ENCODE measurements around the gene HOXD9. TPM values are rescaled to one million over a fixed set of nuclear protein-coding genes. Genes with fewer than 3 reads are reported as not detected.
A peak's percentile ranks its signal among the peaks of the same experiment; 100 is the strongest.

HOXD9 gene
- total RNA-seq, 1 donor: 0.36 TPM

DNA sequence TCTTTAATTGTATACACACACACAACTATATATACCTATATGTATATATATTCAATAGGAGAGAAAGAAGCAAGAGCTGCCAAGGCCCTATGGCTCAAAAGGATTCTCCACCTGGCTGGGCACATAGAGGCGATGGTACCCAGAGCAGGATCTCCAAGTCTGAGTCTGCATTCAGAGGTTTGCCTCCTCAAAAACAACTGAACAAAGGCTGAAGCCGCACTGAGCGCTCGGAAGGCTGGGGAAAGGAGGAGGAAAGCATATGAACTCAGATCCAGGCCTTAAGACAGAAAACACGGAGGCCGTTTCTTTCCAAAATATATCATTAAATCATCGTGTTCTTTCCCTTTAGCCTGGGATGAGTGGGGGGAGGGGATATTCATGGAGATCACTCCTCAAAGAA lies 19.3 kb upstream of the HOXD9 start:
- Histone ChIP-seq H3K9me3 (ENCODE audit: low read depth, low read length) (no peaks in the 10 kb centered on the region), H4K20me1 (ENCODE audit: insufficient read depth, low read length) (peaks cover 3% of the 10 kb centered on the region), H3K36me3 (ENCODE audit: insufficient read depth, low read length) (no peaks in the 10 kb centered on the region), H3K4me2 (ENCODE audit: insufficient read depth, low read length) (no peak overlapping the region), H3K4me1 (ENCODE audit: insufficient read depth, low read length) (peaks cover 3% of the 10 kb centered on the region), H3K79me2 (ENCODE audit: insufficient read depth, low read length) (no peaks in the 10 kb centered on the region), H3K27me3 (ENCODE audit: insufficient read depth, low read length) (peaks cover 92% of the 10 kb centered on the region), H3K27ac (ENCODE audit: low read depth, low read length) (no peak overlapping the region), H2AFZ (ENCODE audit: low read length) (no peak overlapping the region), H3K4me3 (ENCODE audit: insufficient read depth, low read length) (no peak overlapping the region)
- TF ChIP-seq, protein P1, sequence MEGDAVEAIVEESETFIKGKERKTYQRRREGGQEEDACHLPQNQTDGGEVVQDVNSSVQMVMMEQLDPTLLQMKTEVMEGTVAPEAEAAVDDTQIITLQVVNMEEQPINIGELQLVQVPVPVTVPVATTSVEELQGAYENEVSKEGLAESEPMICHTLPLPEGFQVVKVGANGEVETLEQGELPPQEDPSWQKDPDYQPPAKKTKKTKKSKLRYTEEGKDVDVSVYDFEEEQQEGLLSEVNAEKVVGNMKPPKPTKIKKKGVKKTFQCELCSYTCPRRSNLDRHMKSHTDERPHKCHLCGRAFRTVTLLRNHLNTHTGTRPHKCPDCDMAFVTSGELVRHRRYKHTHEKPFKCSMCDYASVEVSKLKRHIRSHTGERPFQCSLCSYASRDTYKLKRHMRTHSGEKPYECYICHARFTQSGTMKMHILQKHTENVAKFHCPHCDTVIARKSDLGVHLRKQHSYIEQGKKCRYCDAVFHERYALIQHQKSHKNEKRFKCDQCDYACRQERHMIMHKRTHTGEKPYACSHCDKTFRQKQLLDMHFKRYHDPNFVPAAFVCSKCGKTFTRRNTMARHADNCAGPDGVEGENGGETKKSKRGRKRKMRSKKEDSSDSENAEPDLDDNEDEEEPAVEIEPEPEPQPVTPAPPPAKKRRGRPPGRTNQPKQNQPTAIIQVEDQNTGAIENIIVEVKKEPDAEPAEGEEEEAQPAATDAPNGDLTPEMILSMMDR (IDR thresholded peaks at IDR 0.05; ENCODE audit: extremely low read depth, low read depth, low read length): no peak
- no peak for DNase-seq (ENCODE audit: insufficient read length, low spot score, missing footprints)

DNA sequence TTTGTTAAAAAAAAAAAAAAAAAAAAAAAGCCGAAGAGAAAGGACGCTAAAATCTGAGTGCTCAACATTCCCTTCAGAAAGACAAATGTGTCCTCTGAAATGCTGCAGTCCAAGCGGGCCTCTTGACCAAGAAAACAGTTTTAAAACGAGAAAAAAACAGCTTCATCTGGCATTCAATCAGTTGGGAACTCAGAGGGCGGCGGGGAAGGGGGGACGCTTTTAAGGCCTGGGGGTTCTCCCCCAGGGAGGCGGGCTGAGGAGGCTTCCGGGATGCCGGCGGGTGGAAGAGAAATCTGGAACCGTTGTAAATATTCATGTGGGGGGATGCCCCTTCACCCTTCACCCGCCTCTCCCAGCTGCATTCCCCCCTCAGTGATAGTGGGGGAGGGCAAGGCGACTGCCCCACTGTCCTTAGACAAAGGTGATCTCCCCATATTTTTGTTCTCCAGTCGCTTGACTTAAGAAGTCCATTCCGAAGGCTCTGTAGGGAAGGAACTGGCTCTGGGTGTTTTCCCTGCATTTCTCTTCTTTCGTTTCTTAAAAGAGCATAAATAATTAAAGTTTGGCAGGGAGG lies 18.7 kb upstream of the HOXD9 start:
- H3K4me1 ChIP-seq (ENCODE audit: insufficient read depth, low read length): peaks cover 3% of the 10 kb centered on the region
- peaks cover 3% of the 10 kb centered on the region for H4K20me1 ChIP-seq (ENCODE audit: insufficient read depth, low read length)
- H2AFZ ChIP-seq (ENCODE audit: low read length): no peak overlapping the region
- H3K9me3 ChIP-seq (ENCODE audit: low read depth, low read length): no peaks in the 10 kb centered on the region
- H3K4me3 ChIP-seq (ENCODE audit: insufficient read depth, low read length): no peak overlapping the region
- no peak overlapping the region for H3K27ac ChIP-seq (ENCODE audit: low read depth, low read length)
- peaks cover 91% of the 10 kb centered on the region for H3K27me3 ChIP-seq (ENCODE audit: insufficient read depth, low read length)
- DNase-seq (ENCODE audit: insufficient read length, low spot score, missing footprints): no peak
- no peaks in the 10 kb centered on the region for H3K36me3 ChIP-seq (ENCODE audit: insufficient read depth, low read length)
- TF ChIP-seq, protein P1 (IDR thresholded peaks at IDR 0.05; ENCODE audit: extremely low read depth, low read depth, low read length): no peak
- H3K79me2 ChIP-seq (ENCODE audit: insufficient read depth, low read length): no peaks in the 10 kb centered on the region
- peak overlapping the region; percentile 50 for H3K4me2 ChIP-seq (ENCODE audit: insufficient read depth, low read length)

DNA sequence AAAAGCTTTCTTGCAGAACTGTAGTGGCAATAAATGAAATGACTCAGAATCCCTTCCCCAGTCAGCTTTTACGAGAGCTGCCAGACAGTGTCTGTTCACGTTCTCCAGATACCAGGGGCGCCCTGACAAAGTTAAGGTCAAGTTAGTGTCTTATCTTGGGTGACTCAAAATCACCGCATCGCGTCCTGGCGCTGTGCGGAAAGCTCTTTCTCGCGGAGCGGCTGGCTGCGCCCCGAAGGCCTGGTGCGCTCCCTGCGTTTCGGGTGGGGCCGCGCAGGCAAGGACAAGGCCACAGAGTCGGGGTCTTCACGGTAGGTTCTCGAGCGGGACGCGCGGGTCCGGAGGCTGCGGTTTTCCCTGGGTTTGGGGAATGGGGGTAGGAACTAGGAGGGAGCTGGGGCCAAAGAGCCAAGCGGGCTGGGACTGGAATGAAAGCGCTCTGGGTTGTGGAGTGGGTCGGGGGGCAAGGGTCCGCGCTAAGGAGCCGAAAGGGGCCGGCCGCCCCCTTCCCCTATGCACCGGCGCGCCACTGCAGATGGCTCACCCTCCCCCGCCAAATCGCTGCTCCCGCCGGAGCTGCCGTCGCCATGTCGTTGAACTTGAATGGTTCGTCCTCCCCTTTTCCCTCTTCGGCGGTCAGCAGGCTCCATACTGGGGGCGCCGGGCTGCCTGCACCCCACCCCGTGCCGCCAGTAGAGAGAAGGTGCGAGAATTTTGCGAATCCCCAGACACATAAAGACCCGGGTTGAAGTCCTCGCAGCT lies 18.0 kb upstream of the HOXD9 start:
- H3K4me3 ChIP-seq (ENCODE audit: insufficient read depth, low read length): peak overlapping the region; percentile 37
- peaks cover 91% of the 10 kb centered on the region for H3K27me3 ChIP-seq (ENCODE audit: insufficient read depth, low read length)

More for the DNA sequence above, 18.0 kb upstream of the HOXD9 start:
- peaks cover 3% of the 10 kb centered on the region for H3K4me1 ChIP-seq (ENCODE audit: insufficient read depth, low read length)
- peaks cover 3% of the 10 kb centered on the region for H4K20me1 ChIP-seq (ENCODE audit: insufficient read depth, low read length)
- peak; percentile 97 for DNase-seq (ENCODE audit: insufficient read length, low spot score, missing footprints)
- no peak overlapping the region for H3K27ac ChIP-seq (ENCODE audit: low read depth, low read length)
- H2AFZ ChIP-seq (ENCODE audit: low read length): no peak overlapping the region
- H3K36me3 ChIP-seq (ENCODE audit: insufficient read depth, low read length): no peaks in the 10 kb centered on the region
- H3K4me2 ChIP-seq (ENCODE audit: insufficient read depth, low read length): peak overlapping the region; percentile 50
- TF ChIP-seq, protein P1 (IDR thresholded peaks at IDR 0.05; ENCODE audit: extremely low read depth, low read depth, low read length): no peak
- no peaks in the 10 kb centered on the region for H3K79me2 ChIP-seq (ENCODE audit: insufficient read depth, low read length)
- no peaks in the 10 kb centered on the region for H3K9me3 ChIP-seq (ENCODE audit: low read depth, low read length)
